Measurements from ENCODE around the gene ZNF620.

Gene ZNF620

GRCh38 chr3:40499952-40500351, 5.9 kb upstream of the ZNF620 start:
- no peak for DNase-seq (ENCODE audit: low spot score)
- TF ChIP-seq CTCF (conservative IDR thresholded peaks at IDR 0.05; ENCODE audit: low read depth): no peak
- ChIA-PET CTCF (no interaction called here), POLR2A (ENCODE audit: low non-redundant PET) (no interaction called here)
- H3K27ac ChIP-seq: no peak overlapping the region

- TF ChIP-seq CTCF (conservative IDR thresholded peaks at IDR 0.05; ENCODE audit: low read depth): no peak
- no peak for DNase-seq (ENCODE audit: low spot score)
- H3K27ac ChIP-seq: no peak overlapping the region
- ChIA-PET POLR2A (ENCODE audit: low non-redundant PET) (no interaction called here), CTCF (no interaction called here)
Measured at GRCh38 chr3:40502034-40502433, 3.8 kb upstream of the ZNF620 start.

- ChIA-PET POLR2A (ENCODE audit: low non-redundant PET) (no interaction called here), CTCF (interaction anchor here (0.6 kb wide), 1 partner anchor 115 kb away, joined by 4 read pairs; no protein-coding TSS in a partner anchor)
- no peak for TF ChIP-seq CTCF (conservative IDR thresholded peaks at IDR 0.05; ENCODE audit: low read depth)
- H3K27ac ChIP-seq: peak overlapping the region; percentile 36; the same call in 1 of the 2 replicates
- peak; percentile 63 for DNase-seq (ENCODE audit: low spot score)
Measured at GRCh38 chr3:40504636-40505430, 1.0 kb upstream of the ZNF620 start.

GRCh38 chr3:40511031-40511718, 5.3 kb downstream of the ZNF620 start:
- H3K27ac ChIP-seq: no peak overlapping the region
- no peak for TF ChIP-seq CTCF (conservative IDR thresholded peaks at IDR 0.05; ENCODE audit: low read depth)
- CTCF ChIA-PET: no interaction called here
- DNase-seq (ENCODE audit: low spot score): no peak
- POLR2A ChIA-PET (ENCODE audit: low non-redundant PET): no interaction called here

- POLR2A ChIA-PET (ENCODE audit: low non-redundant PET): no interaction called here
- H3K27ac ChIP-seq: no peak overlapping the region
- DNase-seq (ENCODE audit: low spot score): no peak
- CTCF ChIA-PET: no interaction called here
- TF ChIP-seq CTCF (conservative IDR thresholded peaks at IDR 0.05; ENCODE audit: low read depth): no peak
Measured at GRCh38 chr3:40516201-40516600, 10.4 kb downstream of the ZNF620 start.

- TF ChIP-seq CTCF (conservative IDR thresholded peaks at IDR 0.05; ENCODE audit: low read depth): no peak
- CTCF ChIA-PET: no interaction called here
- POLR2A ChIA-PET (ENCODE audit: low non-redundant PET): no interaction called here
- H3K27ac ChIP-seq: no peak overlapping the region
- DNase-seq (ENCODE audit: low spot score): no peak
Measured at GRCh38 chr3:40518067-40518466, 12.2 kb downstream of the ZNF620 start.

Measured in RWPE1 (cell line).